ENCODE results near the gene NKD1.
A peak's percentile ranks its signal among the peaks of the same experiment; 100 is the strongest.
"Not testable (repeated sequence)": the region's sequence is repeated elsewhere in the genome, so short reads cannot be mapped to it uniquely, and the experiment has no call there.

The NKD1 gene

GRCh38 chr16:50548125-50548908, at the start of gene NKD1:
TSS of gene NKD1 (plus strand) at chr16:50548396. CDS start at chr16:50548554, 158 bp downstream.
- DNase-seq: peak; percentile 56

- no peak for DNase-seq
These were observed 49.6 kb upstream of the NKD1 start for GRCh38 chr16:50498431-50499155.

DNA sequence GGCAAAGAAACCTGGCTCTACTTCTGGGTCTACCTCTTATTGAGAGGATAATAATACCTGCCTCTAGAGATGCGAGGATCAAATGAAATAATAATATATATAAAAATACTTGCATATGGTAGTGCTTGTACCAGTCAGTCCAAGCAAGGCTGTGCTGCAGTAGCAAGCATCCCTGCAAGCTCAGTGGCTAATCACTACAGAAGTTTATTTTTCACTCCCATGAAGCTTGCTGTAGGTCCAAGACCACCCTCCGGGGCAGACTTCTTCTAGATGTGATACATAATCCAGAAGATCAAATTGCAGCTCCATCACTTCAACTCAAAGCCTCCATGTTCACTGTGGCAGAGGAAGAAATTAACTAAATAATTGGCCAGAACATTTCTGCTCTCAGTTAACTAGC, 48.9 kb upstream of the NKD1 start:
- no peak for DNase-seq

DNA sequence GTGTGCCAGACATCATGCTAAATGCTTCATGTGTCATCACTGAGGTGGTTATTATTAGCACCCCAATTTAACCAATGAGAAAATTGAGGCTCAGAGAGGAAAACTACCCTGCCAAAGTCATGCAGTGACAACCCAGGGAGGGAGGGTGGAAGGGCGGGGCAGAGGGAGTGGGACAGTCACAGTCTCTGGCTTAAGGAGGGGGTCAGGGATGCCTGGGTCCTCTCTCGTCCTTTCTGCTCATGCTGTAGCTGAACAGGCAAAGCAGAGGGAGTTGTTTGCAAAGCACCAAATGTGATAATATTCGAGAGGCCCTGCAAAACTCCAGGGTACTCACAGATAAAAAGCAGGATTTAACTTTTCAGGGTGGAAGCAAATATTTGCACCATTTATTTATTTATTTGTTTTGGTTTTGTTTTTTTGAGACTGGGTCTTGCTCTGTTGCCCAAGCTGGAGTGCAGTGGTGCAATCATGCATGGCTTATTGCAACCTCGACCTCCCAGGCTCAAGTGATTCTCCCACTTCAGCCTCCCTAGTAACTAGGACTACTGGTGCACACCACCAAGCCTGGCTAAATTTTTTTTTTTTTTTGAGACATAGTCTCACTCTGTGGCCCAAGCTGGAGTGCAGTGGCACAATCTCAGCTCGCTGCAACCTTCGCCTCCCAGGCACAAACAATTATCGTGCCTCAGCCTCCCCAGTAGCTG, 47.9 kb upstream of the NKD1 start:
- no peak for DNase-seq

- no peak for DNase-seq
These were observed 46.9 kb upstream of the NKD1 start for GRCh38 chr16:50501251-50501650.

- no peak for DNase-seq
These were observed 46.1 kb upstream of the NKD1 start for GRCh38 chr16:50501986-50502615.

GRCh38 chr16:50502616-50503011, 45.6 kb upstream of the NKD1 start:
- DNase-seq: no peak

GRCh38 chr16:50503868-50504531, 44.2 kb upstream of the NKD1 start:
- DNase-seq: not testable (repeated sequence)

DNA sequence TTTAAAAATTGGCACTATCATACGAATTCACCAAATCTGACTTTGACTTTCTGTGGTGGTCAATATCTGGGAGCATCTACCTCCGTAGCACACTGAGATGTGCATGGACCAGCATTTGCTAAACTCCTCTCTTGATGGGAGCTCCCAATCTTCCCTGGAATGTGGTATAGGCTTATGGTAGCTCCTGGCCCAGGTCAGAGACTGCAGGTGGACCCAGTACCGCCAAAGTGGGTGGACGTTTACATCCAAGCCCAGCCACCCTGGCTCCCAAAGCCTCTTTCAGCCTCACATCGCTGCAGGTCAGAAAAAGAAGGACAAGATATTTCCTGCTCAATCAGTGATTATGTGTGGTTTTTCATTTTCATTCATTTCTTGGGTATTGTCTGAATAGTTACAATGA, 43.1 kb upstream of the NKD1 start:
- no peak for DNase-seq

GRCh38 chr16:50505714-50506542, 42.3 kb upstream of the NKD1 start:
- no peak for DNase-seq

DNA sequence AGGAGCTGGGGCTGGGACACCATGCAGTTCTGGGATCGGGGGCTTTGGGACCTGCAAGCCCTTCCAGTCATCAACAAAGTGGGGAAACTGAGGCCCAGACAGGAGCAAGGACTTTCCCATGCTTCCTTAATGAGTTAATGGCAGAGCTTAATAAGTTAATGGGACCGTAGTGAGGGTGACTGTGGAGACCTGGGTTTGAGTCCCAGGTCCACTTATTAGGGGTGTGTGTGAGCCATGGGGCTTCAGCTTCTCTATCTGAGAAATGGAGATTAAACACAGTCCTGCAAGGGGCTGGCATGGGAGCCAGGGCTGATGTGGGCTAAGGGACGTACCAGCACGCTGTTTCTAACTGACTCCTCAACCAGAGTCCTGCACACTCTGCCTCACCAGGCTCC, 41.7 kb upstream of the NKD1 start:
- no peak for DNase-seq

GRCh38 chr16:50507397-50507796, 40.8 kb upstream of the NKD1 start:
- no peak for DNase-seq

- DNase-seq: peak; percentile 15
These were observed 38.5 kb upstream of the NKD1 start for GRCh38 chr16:50509521-50510341.

GRCh38 chr16:50515218-50515617, 33.0 kb upstream of the NKD1 start:
- DNase-seq: no peak

GRCh38 chr16:50516401-50516800, 31.8 kb upstream of the NKD1 start:
- DNase-seq: no peak

DNA sequence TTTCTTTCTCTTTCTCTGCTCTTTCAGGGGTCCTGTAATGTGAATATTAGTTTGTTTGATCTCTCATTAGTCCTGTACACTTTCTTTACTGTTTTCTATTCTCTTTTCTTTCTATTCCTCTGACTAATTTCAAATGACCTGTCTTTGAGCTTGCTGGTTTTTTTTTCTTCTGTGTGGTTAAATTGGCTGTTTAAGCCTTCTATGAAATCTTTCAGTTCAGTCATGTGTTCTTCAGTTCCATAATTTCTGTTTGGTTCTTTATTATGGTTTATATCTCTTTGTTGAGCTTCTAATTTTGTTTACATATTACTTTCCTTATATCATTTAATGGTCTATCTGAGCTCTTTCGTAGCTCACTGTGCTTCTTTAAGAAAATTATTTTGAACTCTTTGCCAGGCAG, 31.3 kb upstream of the NKD1 start:
- no peak for DNase-seq

DNA sequence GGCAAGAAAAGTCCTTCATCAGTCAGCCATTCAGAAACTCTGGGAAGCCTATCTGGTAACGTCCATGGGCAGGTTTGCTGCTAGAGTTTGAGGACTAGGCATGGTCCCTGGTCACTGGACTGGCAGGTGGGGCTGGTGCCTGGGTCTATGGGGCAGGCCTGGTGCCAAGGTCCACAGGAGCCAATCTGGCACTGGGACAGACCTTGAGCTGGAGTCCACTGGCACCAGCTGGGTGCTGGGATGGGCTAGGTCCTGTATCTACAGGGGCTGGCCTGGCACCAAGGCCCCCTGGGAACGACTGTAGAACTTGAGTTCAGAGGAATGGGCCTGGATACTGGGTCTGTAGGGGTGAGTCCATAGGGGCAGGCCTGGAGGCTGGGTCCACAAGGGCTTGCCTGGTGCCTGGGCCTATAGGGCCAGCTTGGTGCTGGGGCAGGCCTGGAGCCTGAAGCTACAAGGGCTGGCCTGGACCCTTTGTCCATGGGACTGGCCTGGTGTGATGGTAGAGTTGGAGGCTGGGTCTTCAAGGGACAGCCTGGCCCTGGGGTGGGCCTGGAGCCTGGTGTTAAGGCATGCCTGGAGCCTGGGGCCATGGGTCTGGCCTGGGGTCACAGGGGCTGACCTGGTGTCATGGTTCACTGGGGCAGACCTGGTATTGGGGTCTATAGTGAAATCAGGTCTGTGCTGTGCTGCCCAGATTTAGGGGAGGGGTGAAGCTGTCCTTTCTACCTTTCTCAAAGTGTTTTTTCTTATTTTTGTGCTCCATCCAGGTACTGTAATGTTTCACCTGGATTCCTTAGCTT, 30.5 kb upstream of the NKD1 start:
- no peak for DNase-seq

DNA sequence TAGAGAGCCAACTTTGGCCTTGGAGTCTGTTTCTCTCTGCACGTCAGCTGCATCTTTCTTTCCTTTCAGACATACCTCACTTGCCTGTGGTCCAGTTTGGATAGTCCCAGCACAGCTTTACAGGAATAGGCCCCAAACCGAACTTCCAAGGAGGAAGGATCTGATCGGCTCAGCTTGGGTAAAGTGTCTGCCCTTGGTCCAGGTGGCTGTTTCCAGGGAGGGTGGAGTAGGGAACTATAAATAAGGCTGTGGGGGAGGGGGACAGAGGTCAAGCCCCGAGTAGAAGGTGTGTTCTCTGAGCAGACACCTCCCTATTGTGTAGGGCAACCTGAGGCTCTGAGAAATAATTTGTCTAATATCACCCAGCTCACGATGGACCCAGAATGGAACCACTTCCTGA, 29.2 kb upstream of the NKD1 start:
- no peak for DNase-seq

GRCh38 chr16:50519602-50520001, 28.6 kb upstream of the NKD1 start:
- no peak for DNase-seq
